ENCODE measurements around the gene LHFPL3.

LHFPL3 gene

DNA sequence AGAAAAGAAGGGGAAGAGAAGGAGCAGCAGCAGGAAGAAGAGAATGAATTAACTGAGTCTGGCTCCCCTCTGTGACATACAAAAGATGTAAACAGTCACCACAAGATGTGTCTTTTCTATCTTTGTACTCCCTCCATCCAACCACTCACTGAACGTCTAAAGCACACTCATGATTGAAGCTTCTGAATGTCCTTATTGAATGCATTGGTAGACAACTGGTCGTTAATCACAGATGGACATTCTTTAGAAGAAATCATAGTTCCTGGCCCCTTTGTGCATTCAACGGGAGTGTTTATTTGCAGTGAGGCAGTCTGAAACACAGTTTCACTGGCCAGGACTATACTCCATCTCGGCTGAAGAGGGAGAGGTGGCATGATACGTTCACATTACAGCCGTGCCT is 479.3 kb downstream of the LHFPL3 start:
- H3K79me2 ChIP-seq (ENCODE audit: insufficient read depth, low read length) = no peaks in the 10 kb centered on the region
- H3K9me3 ChIP-seq (ENCODE audit: insufficient read depth, low read length, severe bottlenecking) = no peaks in the 10 kb centered on the region
- H3K4me3 ChIP-seq (ENCODE audit: low read depth in 1 of 2, low read length in 2 of 2) = no peak overlapping the region
- peaks cover 7% of the 10 kb centered on the region for H3K27me3 ChIP-seq (ENCODE audit: insufficient read depth, low read length, poor library complexity)
- no peaks in the 10 kb centered on the region for H3K36me3 ChIP-seq (ENCODE audit: insufficient read depth, low read length)
- no peak overlapping the region for H3K9ac ChIP-seq (ENCODE audit: low read depth, low read length)
- no peaks in the 10 kb centered on the region for H4K20me1 ChIP-seq (ENCODE audit: insufficient read depth, low read length)
- H2AFZ ChIP-seq (ENCODE audit: low read depth, low read length) = no peak overlapping the region
- H3K27ac ChIP-seq (ENCODE audit: low read length) = no peak overlapping the region
- no peaks in the 10 kb centered on the region for H3K4me1 ChIP-seq (ENCODE audit: insufficient read depth, low read length)
- no peak overlapping the region for H3K4me2 ChIP-seq (ENCODE audit: insufficient read depth, low read length)
- DNase-seq (no peak), ATAC-seq (ENCODE audit: insufficient read depth, low read depth) (no peak)
- TF ChIP-seq EZH2 (IDR thresholded peaks at IDR 0.05; ENCODE audit: borderline replicate concordance, low read depth, low read length, severe bottlenecking) = no peak
- TF ChIP-seq, protein P1, sequence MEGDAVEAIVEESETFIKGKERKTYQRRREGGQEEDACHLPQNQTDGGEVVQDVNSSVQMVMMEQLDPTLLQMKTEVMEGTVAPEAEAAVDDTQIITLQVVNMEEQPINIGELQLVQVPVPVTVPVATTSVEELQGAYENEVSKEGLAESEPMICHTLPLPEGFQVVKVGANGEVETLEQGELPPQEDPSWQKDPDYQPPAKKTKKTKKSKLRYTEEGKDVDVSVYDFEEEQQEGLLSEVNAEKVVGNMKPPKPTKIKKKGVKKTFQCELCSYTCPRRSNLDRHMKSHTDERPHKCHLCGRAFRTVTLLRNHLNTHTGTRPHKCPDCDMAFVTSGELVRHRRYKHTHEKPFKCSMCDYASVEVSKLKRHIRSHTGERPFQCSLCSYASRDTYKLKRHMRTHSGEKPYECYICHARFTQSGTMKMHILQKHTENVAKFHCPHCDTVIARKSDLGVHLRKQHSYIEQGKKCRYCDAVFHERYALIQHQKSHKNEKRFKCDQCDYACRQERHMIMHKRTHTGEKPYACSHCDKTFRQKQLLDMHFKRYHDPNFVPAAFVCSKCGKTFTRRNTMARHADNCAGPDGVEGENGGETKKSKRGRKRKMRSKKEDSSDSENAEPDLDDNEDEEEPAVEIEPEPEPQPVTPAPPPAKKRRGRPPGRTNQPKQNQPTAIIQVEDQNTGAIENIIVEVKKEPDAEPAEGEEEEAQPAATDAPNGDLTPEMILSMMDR (IDR thresholded peaks at IDR 0.05; ENCODE audit: borderline replicate concordance, extremely low read depth, low read length, poor library complexity, severe bottlenecking) = no peak

DNA sequence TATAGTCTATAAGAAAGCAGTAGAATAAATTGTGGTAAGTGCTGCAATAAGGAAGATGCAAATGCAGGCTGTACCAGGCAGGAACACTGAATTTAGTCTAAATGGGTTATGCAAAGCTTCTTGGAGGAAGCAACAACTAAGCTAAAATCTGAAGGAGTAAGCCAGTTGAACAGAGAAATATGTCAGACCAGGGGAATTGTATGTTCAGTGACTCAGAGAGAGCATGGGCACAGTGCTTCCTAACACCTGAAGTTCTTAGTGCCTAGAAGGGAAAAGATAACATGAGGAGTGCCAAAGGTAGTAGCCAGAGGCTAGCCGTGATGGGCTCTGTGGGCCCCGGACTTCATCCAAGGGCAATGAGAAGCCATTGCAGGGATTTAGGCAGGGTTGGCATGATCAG is 481.5 kb downstream of the LHFPL3 start:
- Histone ChIP-seq H3K4me2 (ENCODE audit: insufficient read depth, low read length) (no peak overlapping the region), H4K20me1 (ENCODE audit: insufficient read depth, low read length) (no peaks in the 10 kb centered on the region), H3K27ac (ENCODE audit: low read length) (no peak overlapping the region), H3K4me3 (ENCODE audit: low read depth in 1 of 2, low read length in 2 of 2) (no peak overlapping the region), H3K27me3 (ENCODE audit: insufficient read depth, low read length, poor library complexity) (peaks cover 7% of the 10 kb centered on the region), H3K4me1 (ENCODE audit: insufficient read depth, low read length) (no peaks in the 10 kb centered on the region), H3K36me3 (ENCODE audit: insufficient read depth, low read length) (no peaks in the 10 kb centered on the region), H3K9me3 (ENCODE audit: insufficient read depth, low read length, severe bottlenecking) (no peaks in the 10 kb centered on the region), H3K9ac (ENCODE audit: low read depth, low read length) (no peak overlapping the region), H2AFZ (ENCODE audit: low read depth, low read length) (no peak overlapping the region), H3K79me2 (ENCODE audit: insufficient read depth, low read length) (no peaks in the 10 kb centered on the region)
- TF ChIP-seq EZH2 (IDR thresholded peaks at IDR 0.05; ENCODE audit: borderline replicate concordance, low read depth, low read length, severe bottlenecking) = no peak
- no peak for DNase-seq
- no peak for ATAC-seq (ENCODE audit: insufficient read depth, low read depth)

DNA sequence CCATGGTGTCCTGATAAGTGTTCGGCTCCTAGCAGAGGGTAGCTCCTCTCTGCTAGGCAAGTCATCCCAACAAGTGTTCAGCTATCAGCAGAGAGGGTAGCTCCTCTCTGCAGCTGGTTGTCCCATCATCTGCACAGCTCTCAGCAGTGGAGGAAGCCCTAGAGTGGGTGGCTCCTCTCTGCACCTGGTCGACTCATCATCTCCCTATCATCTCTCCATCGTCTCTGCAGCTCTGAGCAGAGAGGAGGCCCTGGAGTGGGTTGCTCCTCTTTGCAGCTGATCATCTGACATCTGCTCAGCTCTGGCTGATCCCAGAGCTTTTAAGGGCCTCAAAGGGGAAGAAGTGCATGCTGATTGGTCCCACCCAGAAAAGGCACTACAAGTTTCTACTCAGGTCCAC is 485.7 kb downstream of the LHFPL3 start:
- no peaks in the 10 kb centered on the region for H3K9me3 ChIP-seq (ENCODE audit: insufficient read depth, low read length, severe bottlenecking)
- H3K79me2 ChIP-seq (ENCODE audit: insufficient read depth, low read length) = no peaks in the 10 kb centered on the region
- ATAC-seq (ENCODE audit: insufficient read depth, low read depth) = no peak
- no peak overlapping the region for H3K27ac ChIP-seq (ENCODE audit: low read length)
- H3K4me1 ChIP-seq (ENCODE audit: insufficient read depth, low read length) = no peaks in the 10 kb centered on the region
- H3K9ac ChIP-seq (ENCODE audit: low read depth, low read length) = no peak overlapping the region
- H3K4me3 ChIP-seq (ENCODE audit: low read depth in 1 of 2, low read length in 2 of 2) = no peak overlapping the region
- DNase-seq = no peak
- no peaks in the 10 kb centered on the region for H3K36me3 ChIP-seq (ENCODE audit: insufficient read depth, low read length)
- no peak overlapping the region for H3K4me2 ChIP-seq (ENCODE audit: insufficient read depth, low read length)
- H4K20me1 ChIP-seq (ENCODE audit: insufficient read depth, low read length) = no peaks in the 10 kb centered on the region
- peaks cover 9% of the 10 kb centered on the region for H3K27me3 ChIP-seq (ENCODE audit: insufficient read depth, low read length, poor library complexity)
- TF ChIP-seq, protein P1 (IDR thresholded peaks at IDR 0.05; ENCODE audit: borderline replicate concordance, extremely low read depth, low read length, poor library complexity, severe bottlenecking) = no peak
- no peak for TF ChIP-seq EZH2 (IDR thresholded peaks at IDR 0.05; ENCODE audit: borderline replicate concordance, low read depth, low read length, severe bottlenecking)
- no peak overlapping the region for H2AFZ ChIP-seq (ENCODE audit: low read depth, low read length)

DNA sequence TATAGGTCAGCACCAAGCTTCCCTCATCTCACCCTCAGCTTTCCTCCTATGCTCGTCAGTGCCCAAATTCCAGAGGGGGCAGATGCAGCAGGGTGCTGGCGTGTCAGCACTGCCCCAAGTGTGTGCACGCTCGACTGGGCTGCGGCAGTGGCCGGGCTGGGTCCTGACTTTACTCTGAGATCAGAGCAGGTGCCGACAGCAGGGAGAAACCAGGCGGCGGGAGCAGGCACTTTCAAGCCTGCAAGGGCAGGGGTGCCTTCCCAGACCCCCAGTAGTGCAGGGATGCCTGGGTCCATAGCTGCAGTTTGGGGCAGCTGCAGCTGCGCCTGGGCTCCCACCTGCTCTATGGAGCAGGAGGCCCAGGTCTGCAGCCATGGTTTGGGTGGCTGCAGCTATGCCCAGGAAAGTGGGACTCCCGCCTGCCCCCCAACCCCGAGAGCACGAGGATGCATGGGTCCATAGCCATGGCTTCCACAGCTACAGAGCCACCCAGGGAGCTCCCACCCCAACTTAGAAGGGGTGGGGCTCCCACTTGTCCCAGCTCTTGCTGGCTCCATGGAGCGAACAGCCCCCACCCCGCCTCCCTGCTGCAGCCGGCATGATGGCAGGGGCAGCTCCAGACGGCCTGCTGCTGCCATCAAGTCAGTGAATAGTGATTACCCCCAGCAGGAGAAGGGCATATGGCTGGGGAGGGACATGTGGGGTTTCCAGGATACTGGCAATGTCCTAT is 486.4 kb downstream of the LHFPL3 start:
- TF ChIP-seq EZH2 (IDR thresholded peaks at IDR 0.05; ENCODE audit: borderline replicate concordance, low read depth, low read length, severe bottlenecking) = no peak
- TF ChIP-seq, protein P1 (IDR thresholded peaks at IDR 0.05; ENCODE audit: borderline replicate concordance, extremely low read depth, low read length, poor library complexity, severe bottlenecking) = no peak
- H3K4me3 ChIP-seq (ENCODE audit: low read depth in 1 of 2, low read length in 2 of 2) = no peak overlapping the region
- H3K79me2 ChIP-seq (ENCODE audit: insufficient read depth, low read length) = no peaks in the 10 kb centered on the region
- no peak overlapping the region for H3K27ac ChIP-seq (ENCODE audit: low read length)
- H3K9me3 ChIP-seq (ENCODE audit: insufficient read depth, low read length, severe bottlenecking) = no peaks in the 10 kb centered on the region
- peaks cover 9% of the 10 kb centered on the region for H3K27me3 ChIP-seq (ENCODE audit: insufficient read depth, low read length, poor library complexity)
- H3K9ac ChIP-seq (ENCODE audit: low read depth, low read length) = no peak overlapping the region
- no peaks in the 10 kb centered on the region for H4K20me1 ChIP-seq (ENCODE audit: insufficient read depth, low read length)
- no peaks in the 10 kb centered on the region for H3K4me1 ChIP-seq (ENCODE audit: insufficient read depth, low read length)
- no peaks in the 10 kb centered on the region for H3K36me3 ChIP-seq (ENCODE audit: insufficient read depth, low read length)
- no peak overlapping the region for H3K4me2 ChIP-seq (ENCODE audit: insufficient read depth, low read length)
- no peak for DNase-seq
- no peak overlapping the region for H2AFZ ChIP-seq (ENCODE audit: low read depth, low read length)
- no peak for ATAC-seq (ENCODE audit: insufficient read depth, low read depth)
